ENCODE results near the gene MRNIP.
A peak's percentile ranks its signal among the peaks of the same experiment; 100 is the strongest.

The MRNIP gene

GRCh38 chr5:179858586-179859427, at the start of gene MRNIP:
TSS of gene MRNIP (minus strand) at chr5:179858817. CDS start at chr5:179858796, 21 bp downstream.
- DNase-seq, result peak; percentile 76

GRCh38 chr5:179907556-179908324, 49.1 kb upstream of the MRNIP start, which contains the start of gene TBC1D9B:
TSS of gene TBC1D9B (minus strand) at chr5:179907897. CDS start at chr5:179907821, 76 bp downstream.
- DNase-seq, result no peak

- DNase-seq, result no peak
Observed at GRCh38 chr5:179906795-179907555, 48.4 kb upstream of the MRNIP start.

GRCh38 chr5:179906294-179906794, 47.7 kb upstream of the MRNIP start:
- no peak for DNase-seq

- no peak for DNase-seq
Observed at GRCh38 chr5:179905161-179905560, 46.5 kb upstream of the MRNIP start.

- no peak for DNase-seq
Observed at GRCh38 chr5:179904463-179905160, 46.0 kb upstream of the MRNIP start.

GRCh38 chr5:179902763-179903158, 44.1 kb upstream of the MRNIP start:
- no peak for DNase-seq

GRCh38 chr5:179901915-179902762, 43.5 kb upstream of the MRNIP start:
- no peak for DNase-seq

- no peak for DNase-seq
Observed at GRCh38 chr5:179901462-179901861, 42.8 kb upstream of the MRNIP start.

GRCh38 chr5:179900711-179901110, 42.1 kb upstream of the MRNIP start:
- no peak for DNase-seq

- no peak for DNase-seq
Observed at GRCh38 chr5:179900206-179900605, 41.6 kb upstream of the MRNIP start.

GRCh38 chr5:179895861-179896260, 37.2 kb upstream of the MRNIP start:
- DNase-seq, result no peak

GRCh38 chr5:179893958-179894895, 35.6 kb upstream of the MRNIP start:
- DNase-seq, result no peak

GRCh38 chr5:179893076-179893957, 34.7 kb upstream of the MRNIP start:
- DNase-seq, result no peak

- no peak for DNase-seq
Observed at GRCh38 chr5:179892255-179892654, 33.6 kb upstream of the MRNIP start.

GRCh38 chr5:179890751-179891682, 32.4 kb upstream of the MRNIP start:
- no peak for DNase-seq

GRCh38 chr5:179889885-179890284, 31.3 kb upstream of the MRNIP start:
- DNase-seq, result no peak

- DNase-seq, result no peak
Observed at GRCh38 chr5:179887802-179888201, 29.2 kb upstream of the MRNIP start.
